ENCODE results near the gene OR2A12.

The OR2A12 gene

GRCh38 chr7:144137501-144137900 is 51.4 kb downstream of the OR2A12 start:
- H3K9me3 ChIP-seq (ENCODE audit: control insufficient read depth, low read length) = no peaks in the 10 kb centered on the region
- H3K36me3 ChIP-seq (ENCODE audit: control insufficient read depth, insufficient read depth, low read length) = no peaks in the 10 kb centered on the region
- DNase-seq = no peak
- no peak overlapping the region for H3K4me3 ChIP-seq (ENCODE audit: insufficient read depth, low read depth, low read length, poor library complexity, severe bottlenecking)
- H3K4me1 ChIP-seq (ENCODE audit: control insufficient read depth, insufficient read depth, low read length, poor library complexity, severe bottlenecking) = no peaks in the 10 kb centered on the region
- H3K27me3 ChIP-seq (replicated peaks; ENCODE audit: control insufficient read depth, insufficient read depth, low read length, poor library complexity, severe bottlenecking) = no peaks in the 10 kb centered on the region
- no peak overlapping the region for H3K27ac ChIP-seq (ENCODE audit: insufficient read depth, low read length, poor library complexity, severe bottlenecking)

GRCh38 chr7:144142187-144142586 is 56.1 kb downstream of the OR2A12 start:
- no peaks in the 10 kb centered on the region for H3K27me3 ChIP-seq (replicated peaks; ENCODE audit: control insufficient read depth, insufficient read depth, low read length, poor library complexity, severe bottlenecking)
- no peak overlapping the region for H3K27ac ChIP-seq (ENCODE audit: insufficient read depth, low read length, poor library complexity, severe bottlenecking)
- peaks cover under 1% of the 10 kb centered on the region for H3K9me3 ChIP-seq (ENCODE audit: control insufficient read depth, low read length)
- H3K4me3 ChIP-seq (ENCODE audit: insufficient read depth, low read depth, low read length, poor library complexity, severe bottlenecking) = no peak overlapping the region
- H3K4me1 ChIP-seq (ENCODE audit: control insufficient read depth, insufficient read depth, low read length, poor library complexity, severe bottlenecking) = no peaks in the 10 kb centered on the region
- no peaks in the 10 kb centered on the region for H3K36me3 ChIP-seq (ENCODE audit: control insufficient read depth, insufficient read depth, low read length)
- no peak for DNase-seq

- Histone ChIP-seq H3K9me3 (ENCODE audit: control insufficient read depth, low read length) (peaks cover 4% of the 10 kb centered on the region), H3K4me1 (ENCODE audit: control insufficient read depth, insufficient read depth, low read length, poor library complexity, severe bottlenecking) (no peaks in the 10 kb centered on the region), H3K4me3 (ENCODE audit: insufficient read depth, low read depth, low read length, poor library complexity, severe bottlenecking) (no peak overlapping the region), H3K27ac (ENCODE audit: insufficient read depth, low read length, poor library complexity, severe bottlenecking) (no peak overlapping the region), H3K36me3 (ENCODE audit: control insufficient read depth, insufficient read depth, low read length) (no peaks in the 10 kb centered on the region), H3K27me3 (replicated peaks; ENCODE audit: control insufficient read depth, insufficient read depth, low read length, poor library complexity, severe bottlenecking) (no peaks in the 10 kb centered on the region)
- no peak for DNase-seq
Observed at GRCh38 chr7:144144426-144144825, 58.3 kb downstream of the OR2A12 start.

GRCh38 chr7:144148224-144148827 is 62.2 kb downstream of the OR2A12 start:
- no peak for DNase-seq
- no peaks in the 10 kb centered on the region for H3K4me1 ChIP-seq (ENCODE audit: control insufficient read depth, insufficient read depth, low read length, poor library complexity, severe bottlenecking)
- no peak overlapping the region for H3K4me3 ChIP-seq (ENCODE audit: insufficient read depth, low read depth, low read length, poor library complexity, severe bottlenecking)
- peaks cover 4% of the 10 kb centered on the region for H3K9me3 ChIP-seq (ENCODE audit: control insufficient read depth, low read length)
- no peaks in the 10 kb centered on the region for H3K36me3 ChIP-seq (ENCODE audit: control insufficient read depth, insufficient read depth, low read length)
- no peaks in the 10 kb centered on the region for H3K27me3 ChIP-seq (replicated peaks; ENCODE audit: control insufficient read depth, insufficient read depth, low read length, poor library complexity, severe bottlenecking)
- no peak overlapping the region for H3K27ac ChIP-seq (ENCODE audit: insufficient read depth, low read length, poor library complexity, severe bottlenecking)

Measured in effector memory CD4-positive, alpha-beta T cell (primary cell).